Stimulated activated CD4-positive, alpha-beta T cell treated with anti-CD3 and anti-CD28 coated beads, Interleukin-4, amount 100 ng/mL, for 4 hours (primary cell): ENCODE data around the gene TBC1D3B.
"Not testable (repeated sequence)": the region's sequence is repeated elsewhere in the genome, so short reads cannot be mapped to it uniquely, and the experiment has no call there.

Source experiments
- DNase-seq, 2 experiments: peaks; one replicate each; pipeline ENCODE4 v3.0.0-alpha.2; 2020

TBC1D3B gene

DNA sequence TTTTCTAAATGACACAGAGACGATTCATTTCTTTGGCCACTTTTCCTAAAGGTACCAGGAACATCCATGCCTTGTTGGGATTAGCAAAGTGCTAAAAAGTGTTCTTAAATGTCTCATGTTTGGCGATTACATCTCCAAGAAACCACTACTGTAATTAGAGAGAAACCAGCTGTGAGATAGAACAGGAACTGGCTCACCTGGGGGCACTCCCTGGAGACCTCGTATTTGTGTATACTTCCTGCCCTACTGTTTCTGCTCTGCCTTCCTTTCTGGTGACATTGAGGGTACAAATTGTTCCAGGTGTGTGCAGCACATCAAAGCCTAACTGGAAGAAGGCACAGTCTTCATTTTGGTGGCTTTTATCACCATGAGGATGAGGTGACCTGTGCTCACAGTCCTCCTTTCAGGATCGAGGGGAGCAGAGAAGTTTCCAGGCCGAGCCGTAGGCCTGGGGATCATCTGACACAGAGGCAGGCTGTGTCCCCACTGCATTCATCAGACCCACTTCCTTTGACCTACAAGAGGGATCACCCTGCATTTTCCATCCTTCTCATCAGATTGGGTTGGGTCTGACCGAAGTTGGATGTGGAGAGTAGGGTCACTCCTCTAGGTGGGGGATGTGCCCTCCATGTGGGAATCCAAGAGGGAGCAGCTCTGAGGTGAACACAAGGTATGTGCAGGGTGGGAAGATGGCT lies 49.1 kb downstream of the TBC1D3B start:
- no peak for DNase-seq

DNA sequence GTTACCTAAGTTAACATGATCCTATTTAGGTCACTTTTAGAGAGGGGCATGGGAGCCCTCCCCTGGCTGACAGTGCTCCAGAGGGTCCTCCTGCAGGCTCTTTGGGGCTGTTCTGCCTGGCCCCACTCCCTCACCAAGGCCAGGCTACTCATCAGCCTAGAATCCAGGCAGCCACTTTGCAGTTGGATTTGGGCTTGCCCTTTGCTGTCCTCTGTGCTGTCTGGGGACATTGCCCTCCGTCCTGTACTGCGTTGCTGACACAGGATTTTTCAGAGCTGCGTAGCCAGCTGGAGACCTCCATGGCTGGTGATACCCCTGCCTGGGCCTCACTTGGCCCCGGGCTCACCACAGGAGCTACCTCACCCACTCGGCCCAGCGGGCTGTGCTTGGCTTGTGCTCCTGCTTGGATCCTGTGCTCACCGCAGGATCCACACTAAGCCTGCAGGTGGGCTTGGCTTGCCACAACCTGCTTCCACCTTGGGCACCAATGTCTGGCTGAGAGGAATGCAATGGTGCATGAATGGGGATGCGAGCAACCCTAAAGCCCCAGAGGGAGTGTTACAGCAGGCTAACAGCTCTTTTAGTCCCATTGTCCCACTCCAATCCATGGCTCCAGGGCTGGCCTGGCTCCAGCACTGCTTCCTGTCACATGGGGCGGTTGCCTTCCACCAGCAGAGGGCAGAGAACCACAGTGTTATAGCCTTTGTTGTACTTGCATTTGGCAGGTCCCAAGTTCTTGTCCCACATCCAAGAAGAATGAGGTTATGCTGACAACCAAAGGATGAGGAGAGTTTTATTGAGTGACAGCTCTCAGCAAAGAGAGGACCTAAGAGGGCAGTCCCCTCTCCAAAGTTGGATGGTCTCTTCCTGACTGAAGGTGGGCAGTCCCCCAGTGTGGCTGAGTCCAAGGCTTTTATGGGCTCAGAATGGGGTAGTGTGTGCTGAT lies 51.3 kb downstream of the TBC1D3B start:
- no peak for DNase-seq

DNA sequence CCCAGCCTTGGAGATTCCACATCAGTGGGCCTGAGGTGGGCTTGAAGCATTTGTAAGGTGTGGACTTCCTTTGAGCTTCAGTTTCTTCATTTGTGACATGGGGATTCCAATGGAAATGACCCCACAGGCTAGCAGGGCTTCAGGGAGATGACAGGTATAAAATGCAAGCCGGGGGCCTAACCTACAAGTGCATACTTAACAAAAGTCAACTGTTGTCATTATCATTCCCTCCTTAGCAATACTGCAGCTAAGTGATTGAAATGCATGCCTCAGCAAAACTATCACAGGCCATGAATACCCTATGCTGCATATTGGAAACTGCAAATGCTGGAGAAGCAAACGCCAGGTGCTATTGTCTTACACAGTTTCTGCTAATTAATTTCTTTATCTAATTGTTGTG lies 53.0 kb downstream of the TBC1D3B start:
- no peak for DNase-seq

DNA sequence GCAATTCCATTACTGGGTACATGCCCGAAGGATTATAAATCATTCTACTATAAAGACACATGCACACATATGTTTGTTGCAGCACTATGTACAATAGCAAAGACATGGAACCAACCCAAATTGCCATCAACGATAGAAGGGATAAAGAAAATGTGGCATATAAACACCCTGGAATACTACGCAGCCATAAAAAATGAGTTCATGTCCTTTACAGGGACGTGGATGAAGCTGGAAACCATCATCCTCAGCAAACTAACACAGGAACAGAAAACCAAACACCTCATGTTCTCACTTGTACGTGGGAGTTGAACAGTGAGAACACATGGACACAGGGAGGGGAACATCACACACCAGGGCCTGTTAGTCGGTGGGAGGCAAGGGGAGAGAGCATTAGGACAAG lies 55.3 kb downstream of the TBC1D3B start:
- DNase-seq: not testable (repeated sequence)

DNA sequence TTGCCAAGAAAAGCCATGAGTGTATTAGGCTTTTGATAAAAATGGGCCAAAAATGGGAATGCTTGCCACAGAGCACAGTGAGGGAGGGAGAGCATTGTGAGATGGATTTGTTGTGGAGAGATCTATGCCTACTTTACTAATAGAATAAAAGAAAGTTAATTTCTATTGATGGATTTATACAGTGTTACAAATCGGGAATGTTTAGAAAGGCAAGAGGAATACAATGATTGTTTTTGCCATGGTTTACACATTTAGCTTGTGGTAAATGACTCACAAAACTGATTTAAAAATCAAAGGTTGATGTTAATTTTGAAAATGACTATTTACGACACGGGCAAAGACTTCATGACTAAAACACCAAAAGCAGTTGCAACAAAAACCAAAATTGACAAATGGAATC lies 56.2 kb downstream of the TBC1D3B start:
- DNase-seq: no peak

DNA sequence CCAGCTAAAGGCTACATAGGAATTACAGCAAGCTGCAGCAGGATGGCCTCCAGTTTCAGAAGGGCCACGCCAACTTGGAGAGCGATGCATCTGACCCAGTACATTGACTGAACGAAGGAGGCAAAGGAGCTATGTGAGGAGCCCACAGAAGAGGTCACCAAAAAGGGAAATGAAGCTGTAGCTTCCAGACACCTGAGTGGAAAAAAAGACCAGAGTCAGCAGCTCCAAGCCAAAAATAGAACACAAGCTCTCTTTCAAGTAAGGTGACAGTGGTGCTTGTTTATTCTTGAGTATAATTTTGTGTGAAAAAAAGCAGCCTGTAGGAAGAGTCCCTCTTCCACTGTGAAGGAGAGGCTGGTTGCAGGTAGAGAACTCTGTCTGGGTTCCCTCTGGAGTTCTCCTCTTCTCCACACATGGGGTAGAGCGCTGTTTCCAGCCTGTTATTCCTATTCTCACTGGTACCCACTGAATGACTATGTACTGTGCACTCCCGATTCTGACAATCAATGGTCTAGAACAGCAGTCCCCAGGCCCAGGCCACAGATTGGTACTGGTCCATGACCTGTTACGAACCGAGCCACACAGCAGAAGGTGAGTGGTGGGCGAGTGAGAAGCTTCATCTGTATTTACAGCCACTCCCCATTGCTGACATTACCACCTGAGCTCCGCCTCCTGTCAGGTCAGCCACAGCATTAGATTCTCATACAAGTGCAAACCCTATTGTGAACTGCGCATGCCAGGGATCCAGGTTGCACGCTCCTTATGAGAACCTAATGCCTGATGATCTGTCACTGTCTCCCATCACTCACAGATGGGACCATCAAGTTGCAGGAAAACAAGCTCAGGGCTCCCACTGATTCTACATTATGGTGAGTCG lies 57.7 kb downstream of the TBC1D3B start:
- no peak for DNase-seq

DNA sequence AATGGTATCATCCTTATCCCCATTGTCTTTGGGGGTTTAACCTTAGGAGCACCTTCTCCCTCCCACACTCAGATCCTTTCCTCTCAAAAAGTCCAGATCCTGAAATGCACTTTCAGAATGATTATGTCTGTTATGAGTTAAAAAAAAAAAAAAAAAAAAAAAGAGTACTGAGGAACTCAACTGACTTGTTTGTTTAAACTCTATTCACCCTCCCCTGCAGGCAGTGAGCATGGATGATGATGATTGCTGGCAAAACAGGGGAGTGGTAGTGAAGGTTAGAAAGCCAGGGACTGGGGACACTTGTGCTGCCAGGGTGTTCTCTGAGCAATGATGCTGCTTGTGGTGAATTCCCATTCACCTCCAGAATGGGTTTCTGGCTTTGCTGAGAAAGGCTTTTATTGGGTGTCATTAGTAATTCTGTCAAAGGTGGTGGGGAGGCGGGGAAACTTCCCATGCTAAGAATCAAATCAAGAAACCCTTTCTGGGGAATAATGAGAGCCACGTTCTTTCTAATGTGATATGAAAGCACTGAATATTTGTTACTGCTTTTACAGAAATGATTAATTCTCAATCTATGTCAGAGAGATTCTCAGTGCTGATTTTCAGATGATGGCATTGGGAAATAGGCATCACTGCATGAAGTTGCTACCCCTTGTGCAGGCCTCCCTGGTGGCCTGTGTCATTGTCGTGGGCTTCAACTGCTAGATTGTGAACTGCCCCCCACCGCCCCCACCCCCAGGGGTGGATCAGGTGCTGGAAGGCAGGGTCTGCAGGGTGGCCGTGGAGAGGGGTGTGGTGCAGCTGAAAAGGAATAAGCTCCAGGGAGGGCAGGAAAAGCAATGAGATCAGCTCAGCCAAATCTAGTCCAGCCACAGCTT lies 58.7 kb downstream of the TBC1D3B start:
- DNase-seq: no peak
